ENCODE data around the gene KLHL24.

GRCh38 chr3:183690402-183690995 lies 55.1 kb downstream of the KLHL24 start:
- no peak for TF ChIP-seq CTCF (IDR thresholded peaks at IDR 0.05; ENCODE audit: low read length)
- TF ChIP-seq EZH2 (IDR thresholded peaks at IDR 0.05; ENCODE audit: borderline replicate concordance, low read length): no peak
